Mesothelial cell of epicardium (in vitro differentiated cells): ENCODE data around the gene NMU. TPM values are rescaled to one million over a fixed set of nuclear protein-coding genes. Genes with fewer than 3 reads are reported as not detected.

Source experiments
- DNase-seq, 2 experiments: peaks; one replicate each; pipeline ENCODE4 v3.0.0; 2021; ENCODE audit warnings: low spot score in 2 of 2; ENCODE audit not compliant: unreplicated experiment in 2 of 2
- H3K27ac Mint-ChIP-seq: 2 replicates; pipeline ENCODE4 v1.8.0; 2021; ENCODE audit warnings: mixed read lengths
- H3K27me3 Mint-ChIP-seq: 2 replicates; pipeline ENCODE4 v1.8.0; 2021; ENCODE audit warnings: low read depth, mixed read lengths
- H3K36me3 Mint-ChIP-seq: 2 replicates; pipeline ENCODE4 v1.8.0; 2021; ENCODE audit warnings: mixed read lengths
- H3K4me1 Mint-ChIP-seq: 2 replicates; pipeline ENCODE4 v1.8.0; 2021; ENCODE audit warnings: mixed read lengths
- H3K4me3 Mint-ChIP-seq: 2 replicates; pipeline ENCODE4 v1.8.0; 2021; ENCODE audit warnings: mild to moderate bottlenecking, moderate library complexity, mixed read lengths
- H3K9me3 Mint-ChIP-seq: 2 replicates; pipeline ENCODE4 v1.8.0; 2021; ENCODE audit warnings: mixed read lengths
- CTCF ChIP-seq: fragments of 200-600 bp; sonication (generic); IDR thresholded peaks from one replicate; pipeline ENCODE4 v1.5.0; 2021; ENCODE audit warnings: antibody characterized with exemption; ENCODE audit not compliant: unreplicated experiment
- total RNA-seq: library from RNA; stranded (reverse); gene quantifications from 3 replicates; pipeline ENCODE4 v1.2.1, GENCODE V29; 2021

NMU gene
- total RNA-seq, 1 donor from 2014 or later = 2.2 TPM

GRCh38 chr4:55575513-55575912, 60.6 kb downstream of the NMU start:
- H3K27ac Mint-ChIP-seq = no peak overlapping the region
- H3K27me3 Mint-ChIP-seq = no peaks in the 10 kb centered on the region
- peaks cover 6% of the 10 kb centered on the region for H3K36me3 Mint-ChIP-seq
- H3K4me3 Mint-ChIP-seq = no peak overlapping the region
- H3K9me3 Mint-ChIP-seq = peaks cover 31% of the 10 kb centered on the region
- no peak for DNase-seq
- H3K4me1 Mint-ChIP-seq = no peaks in the 10 kb centered on the region
- TF ChIP-seq CTCF = no peak

- H3K27ac Mint-ChIP-seq = no peak overlapping the region
- no peaks in the 10 kb centered on the region for H3K27me3 Mint-ChIP-seq
- H3K4me1 Mint-ChIP-seq = no peaks in the 10 kb centered on the region
Observed at GRCh38 chr4:55574252-55574651, 61.8 kb downstream of the NMU start.

GRCh38 chr4:55571806-55572205, 64.3 kb downstream of the NMU start:
- no peaks in the 10 kb centered on the region for H3K27me3 Mint-ChIP-seq
- no peak for DNase-seq
- H3K36me3 Mint-ChIP-seq = peaks cover 6% of the 10 kb centered on the region
- no peaks in the 10 kb centered on the region for H3K4me1 Mint-ChIP-seq
- TF ChIP-seq CTCF = no peak
- peaks cover 34% of the 10 kb centered on the region for H3K9me3 Mint-ChIP-seq
- no peak overlapping the region for H3K4me3 Mint-ChIP-seq
- no peak overlapping the region for H3K27ac Mint-ChIP-seq

More at GRCh38 chr4:55574252-55574651, 61.8 kb downstream of the NMU start:
- no peak for DNase-seq
- no peak for TF ChIP-seq CTCF
- H3K9me3 Mint-ChIP-seq = peaks cover 32% of the 10 kb centered on the region
- H3K36me3 Mint-ChIP-seq = peaks cover 6% of the 10 kb centered on the region
- H3K4me3 Mint-ChIP-seq = no peak overlapping the region

- TF ChIP-seq CTCF = no peak
- Mint-ChIP-seq H3K4me1 (no peaks in the 10 kb centered on the region), H3K36me3 (no peaks in the 10 kb centered on the region), H3K4me3 (no peak overlapping the region), H3K27me3 (no peaks in the 10 kb centered on the region), H3K27ac (no peak overlapping the region), H3K9me3 (peaks cover 14% of the 10 kb centered on the region)
- no peak for DNase-seq
Observed at GRCh38 chr4:55568905-55569504, 67.1 kb downstream of the NMU start.

DNA sequence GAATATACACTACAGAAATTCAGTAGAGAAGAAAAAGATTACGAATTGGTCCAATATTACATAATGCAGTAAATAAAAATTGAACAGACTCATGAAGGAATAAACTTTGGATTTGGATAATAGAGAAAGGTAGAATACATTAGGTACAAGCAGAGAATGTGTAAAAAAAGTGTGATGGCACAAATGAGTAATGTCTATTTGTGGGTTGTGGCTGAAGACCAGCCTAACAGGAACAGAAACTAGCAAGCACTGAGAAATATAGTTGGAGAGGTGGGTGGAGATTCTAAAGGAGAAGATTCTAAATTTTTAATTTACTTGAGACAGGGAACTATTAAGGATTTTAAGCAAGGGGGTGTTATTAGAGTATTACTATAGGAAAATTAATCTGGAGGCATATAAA, 74.2 kb downstream of the NMU start:
- no peak for DNase-seq
- no peak for TF ChIP-seq CTCF
- Mint-ChIP-seq H3K36me3 (no peaks in the 10 kb centered on the region), H3K4me3 (no peak overlapping the region), H3K27me3 (peaks cover 7% of the 10 kb centered on the region), H3K27ac (no peak overlapping the region), H3K4me1 (no peaks in the 10 kb centered on the region), H3K9me3 (peaks cover 3% of the 10 kb centered on the region)

DNA sequence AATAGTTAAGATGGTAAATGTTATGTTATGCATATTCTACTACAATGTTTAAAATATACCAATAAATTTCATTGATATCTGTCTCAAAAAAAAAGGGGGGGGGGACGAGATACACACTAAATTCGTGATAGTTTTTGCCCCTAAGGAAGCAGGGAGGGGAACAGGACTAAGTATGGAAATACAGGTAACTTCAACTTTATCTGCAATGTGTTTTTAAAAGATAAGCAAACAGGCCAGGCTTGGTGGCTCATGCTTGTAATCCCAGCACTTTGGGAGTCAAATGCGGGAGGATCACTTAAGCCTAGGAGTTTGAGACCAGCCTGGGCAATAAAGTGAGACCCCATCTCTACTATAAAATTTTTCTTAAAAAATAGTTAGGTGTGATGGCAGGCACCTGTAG, 76.0 kb downstream of the NMU start:
- Mint-ChIP-seq H3K4me3 (no peak overlapping the region), H3K4me1 (no peaks in the 10 kb centered on the region), H3K9me3 (peaks cover 3% of the 10 kb centered on the region), H3K36me3 (no peaks in the 10 kb centered on the region), H3K27me3 (peaks cover 7% of the 10 kb centered on the region), H3K27ac (no peak overlapping the region)
- TF ChIP-seq CTCF = no peak
- DNase-seq = no peak
